Measurements from ENCODE around the gene NID1.

DNA sequence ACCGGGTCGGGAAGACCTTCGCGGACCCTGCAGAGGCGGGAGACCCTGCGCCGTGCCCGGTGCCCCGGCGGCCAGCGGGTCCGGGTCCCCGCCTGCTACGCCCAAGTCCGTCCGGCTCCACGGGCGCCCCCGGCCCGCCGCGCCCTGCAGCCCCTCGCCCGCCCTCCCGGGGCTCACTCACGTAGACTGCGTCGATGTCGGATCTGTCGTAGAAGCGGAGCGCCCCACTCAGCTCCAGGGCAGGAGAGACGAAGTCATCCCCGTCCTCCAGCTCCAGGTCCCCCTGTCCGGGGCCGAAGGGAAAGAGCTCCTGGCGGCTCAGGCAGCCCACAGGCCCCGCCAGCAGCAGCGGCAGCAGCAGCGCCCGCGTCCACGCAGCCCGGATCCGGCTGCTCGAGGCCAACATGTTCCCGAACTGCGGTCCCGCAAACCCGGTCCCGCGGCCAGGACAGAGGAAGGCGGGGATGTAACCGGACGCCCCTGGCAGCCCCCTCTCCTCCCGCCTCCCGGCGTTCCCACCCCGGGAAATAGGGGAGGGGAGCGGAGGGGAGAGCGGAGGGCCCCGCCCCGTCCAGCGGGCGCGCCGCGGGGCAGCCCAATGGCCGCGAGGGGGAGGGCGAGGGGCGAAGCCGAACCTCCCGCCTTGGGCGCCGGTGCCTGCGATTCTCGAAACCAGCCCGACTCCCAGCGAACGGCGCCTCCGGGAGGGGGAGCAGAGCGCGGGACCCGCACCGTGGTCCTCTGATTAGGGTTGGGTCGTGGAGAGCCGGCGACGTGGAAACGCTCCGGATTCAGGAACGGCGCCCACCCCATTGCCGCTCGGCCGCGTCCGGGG, at the start of gene NID1:
- TF ChIP-seq, protein P1, sequence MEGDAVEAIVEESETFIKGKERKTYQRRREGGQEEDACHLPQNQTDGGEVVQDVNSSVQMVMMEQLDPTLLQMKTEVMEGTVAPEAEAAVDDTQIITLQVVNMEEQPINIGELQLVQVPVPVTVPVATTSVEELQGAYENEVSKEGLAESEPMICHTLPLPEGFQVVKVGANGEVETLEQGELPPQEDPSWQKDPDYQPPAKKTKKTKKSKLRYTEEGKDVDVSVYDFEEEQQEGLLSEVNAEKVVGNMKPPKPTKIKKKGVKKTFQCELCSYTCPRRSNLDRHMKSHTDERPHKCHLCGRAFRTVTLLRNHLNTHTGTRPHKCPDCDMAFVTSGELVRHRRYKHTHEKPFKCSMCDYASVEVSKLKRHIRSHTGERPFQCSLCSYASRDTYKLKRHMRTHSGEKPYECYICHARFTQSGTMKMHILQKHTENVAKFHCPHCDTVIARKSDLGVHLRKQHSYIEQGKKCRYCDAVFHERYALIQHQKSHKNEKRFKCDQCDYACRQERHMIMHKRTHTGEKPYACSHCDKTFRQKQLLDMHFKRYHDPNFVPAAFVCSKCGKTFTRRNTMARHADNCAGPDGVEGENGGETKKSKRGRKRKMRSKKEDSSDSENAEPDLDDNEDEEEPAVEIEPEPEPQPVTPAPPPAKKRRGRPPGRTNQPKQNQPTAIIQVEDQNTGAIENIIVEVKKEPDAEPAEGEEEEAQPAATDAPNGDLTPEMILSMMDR (IDR thresholded peaks at IDR 0.05) = no peak
- peak in 1 of 2 donors; percentile 41 for TF ChIP-seq POLR2A (IDR thresholded peaks at IDR 0.05)
